CD1c-positive myeloid dendritic cell (primary cell): ENCODE data around the gene GLMN.
"Not testable (repeated sequence)": the region's sequence is repeated elsewhere in the genome, so short reads cannot be mapped to it uniquely, and the experiment has no call there.

ENCODE experiments used
- DNase-seq: peaks from one replicate; pipeline ENCODE4 v3.0.0-alpha.2; 2016; ENCODE audit errors: extremely low spot score

GLMN gene

DNA sequence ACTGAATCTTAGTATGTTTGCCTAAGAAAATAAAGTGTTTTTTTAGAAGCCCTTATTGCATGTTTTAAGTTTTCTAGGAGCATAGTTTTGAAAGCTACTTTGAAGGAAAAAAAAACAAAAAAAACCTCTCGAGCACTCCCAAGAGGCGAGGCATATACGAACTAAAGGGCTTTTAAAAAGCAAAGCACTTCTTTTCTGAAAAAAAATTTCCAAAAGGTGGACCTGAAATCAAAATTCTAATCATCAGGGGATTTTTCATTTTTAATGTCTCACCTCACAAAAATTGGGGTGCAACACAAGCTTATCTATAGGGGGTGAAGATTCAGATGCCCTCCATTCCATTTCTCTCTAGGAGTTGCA is 594 bp downstream of the GLMN start:
- no peak for DNase-seq

GRCh38 chr1:92291372-92291999 is 7.3 kb downstream of the GLMN start:
- peak; percentile 45 for DNase-seq

- DNase-seq, result not testable (repeated sequence)
These were observed 17.4 kb downstream of the GLMN start for GRCh38 chr1:92281411-92281810.

GRCh38 chr1:92279781-92280180 is 19.0 kb downstream of the GLMN start:
- not testable (repeated sequence) for DNase-seq

- no peak for DNase-seq
These were observed 21.6 kb downstream of the GLMN start for GRCh38 chr1:92277105-92277723.

GRCh38 chr1:92276082-92276481 is 22.7 kb downstream of the GLMN start:
- no peak for DNase-seq

DNA sequence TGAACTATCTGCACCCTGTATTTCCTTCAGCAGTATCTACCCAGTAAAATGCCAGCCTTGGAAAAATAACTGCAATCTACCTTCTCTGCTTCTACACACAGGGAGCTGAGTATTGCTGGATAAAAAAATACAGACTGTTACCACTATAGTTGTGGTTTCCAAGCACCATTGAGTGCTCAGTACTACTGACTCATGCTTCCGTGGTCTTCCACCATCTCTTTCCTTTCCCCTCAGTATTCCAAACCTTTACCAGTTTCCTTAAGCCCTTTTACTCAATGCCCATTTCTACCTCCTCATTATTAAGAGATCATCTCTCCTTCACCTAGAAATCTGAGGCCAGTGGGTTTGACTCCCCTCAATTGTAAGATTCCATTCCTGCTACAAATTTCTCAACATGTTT is 23.8 kb downstream of the GLMN start:
- no peak for DNase-seq

DNA sequence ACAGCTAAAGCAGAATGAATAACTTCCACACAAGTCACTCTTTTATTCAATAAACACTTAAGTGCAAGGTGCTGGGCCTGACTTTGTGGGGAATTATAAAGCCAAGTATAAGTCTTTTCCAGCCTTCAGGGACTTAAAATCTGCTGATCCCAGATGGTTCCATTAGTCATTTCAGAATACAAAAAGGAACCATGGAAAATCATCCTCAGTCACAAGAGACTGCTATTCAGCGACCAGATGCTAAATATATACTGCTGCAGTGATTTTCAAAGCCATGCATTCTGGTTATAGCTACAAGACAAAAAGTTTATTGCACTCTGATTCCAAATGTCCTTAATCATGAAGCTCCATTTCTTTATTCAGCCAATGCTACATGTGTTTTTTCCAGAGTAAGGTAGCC is 25.7 kb downstream of the GLMN start:
- no peak for DNase-seq

GRCh38 chr1:92262516-92262915 is 36.3 kb downstream of the GLMN start:
- DNase-seq, result no peak

GRCh38 chr1:92259350-92259749 is 39.4 kb downstream of the GLMN start:
- DNase-seq, result no peak

- DNase-seq, result not testable (repeated sequence)
These were observed 44.1 kb downstream of the GLMN start for GRCh38 chr1:92254714-92255113.

- DNase-seq, result no peak
These were observed 54.4 kb downstream of the GLMN start for GRCh38 chr1:92244376-92244775.

DNA sequence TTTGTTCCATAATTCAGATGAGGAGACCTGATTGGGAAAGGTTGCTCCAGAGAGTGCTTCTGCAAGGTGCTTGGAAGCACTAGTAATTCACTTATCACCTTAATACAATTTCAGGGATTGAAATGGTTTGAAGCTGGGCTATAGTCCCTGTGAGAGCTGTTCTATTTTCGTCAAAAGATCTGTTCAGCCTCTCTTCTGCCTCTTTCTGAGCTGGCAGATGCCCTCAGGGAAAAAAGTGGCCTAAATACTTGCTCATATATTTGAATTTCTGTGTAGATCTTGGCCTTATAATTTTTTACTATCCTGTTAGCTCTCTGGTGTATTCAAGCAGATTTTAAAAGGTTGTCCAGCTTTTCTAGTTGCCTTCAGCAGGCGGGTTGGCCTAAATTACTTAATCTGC is 58.8 kb downstream of the GLMN start:
- no peak for DNase-seq

DNA sequence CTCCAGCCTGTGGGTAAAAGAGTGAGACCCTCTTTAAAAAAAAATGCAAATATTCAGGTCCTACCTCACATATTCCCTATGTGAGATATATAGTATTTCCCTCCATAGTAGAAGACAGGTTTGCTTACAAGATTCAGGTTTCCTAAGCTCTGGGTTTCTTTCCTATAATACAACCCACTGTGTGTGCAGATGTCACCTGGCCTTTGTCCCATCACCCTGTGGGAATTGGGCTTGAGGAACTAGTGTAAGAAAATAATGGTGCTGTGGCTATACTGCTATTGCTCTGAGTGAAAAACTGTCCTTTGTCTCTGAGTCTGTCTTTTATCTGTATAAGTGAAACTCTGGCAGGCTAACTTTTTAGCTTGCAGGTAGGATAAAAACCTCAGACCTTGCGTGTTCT is 68.1 kb downstream of the GLMN start:
- no peak for DNase-seq

GRCh38 chr1:92228401-92228800 is 70.4 kb downstream of the GLMN start:
- no peak for DNase-seq

DNA sequence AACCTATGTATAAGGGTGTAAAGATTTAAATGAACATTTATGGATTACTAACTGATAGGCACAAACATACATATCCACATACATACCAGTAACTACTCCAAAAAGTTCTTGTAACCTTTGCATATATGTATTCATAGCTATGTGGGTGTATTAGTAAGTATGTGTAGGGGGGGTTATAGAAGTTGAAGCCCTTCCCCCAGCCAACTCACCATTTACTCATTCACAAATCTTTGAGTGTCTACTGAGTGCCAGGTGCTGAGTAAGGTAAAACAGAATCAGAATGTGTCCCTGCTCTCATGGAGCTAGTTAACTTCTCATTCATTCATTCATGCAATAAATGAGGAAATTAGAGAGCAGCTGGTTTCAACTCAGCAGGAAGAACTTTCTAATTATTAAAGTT is 79.8 kb downstream of the GLMN start:
- no peak for DNase-seq

- no peak for DNase-seq
These were observed 80.2 kb downstream of the GLMN start for GRCh38 chr1:92218559-92218958.

- no peak for DNase-seq
These were observed 81.1 kb downstream of the GLMN start, which contains the start of gene C1orf146 for GRCh38 chr1:92217721-92218120. TSS of gene C1orf146 (plus strand) at chr1:92217915. CDS start at chr1:92231421, 13,506 bp downstream.

DNA sequence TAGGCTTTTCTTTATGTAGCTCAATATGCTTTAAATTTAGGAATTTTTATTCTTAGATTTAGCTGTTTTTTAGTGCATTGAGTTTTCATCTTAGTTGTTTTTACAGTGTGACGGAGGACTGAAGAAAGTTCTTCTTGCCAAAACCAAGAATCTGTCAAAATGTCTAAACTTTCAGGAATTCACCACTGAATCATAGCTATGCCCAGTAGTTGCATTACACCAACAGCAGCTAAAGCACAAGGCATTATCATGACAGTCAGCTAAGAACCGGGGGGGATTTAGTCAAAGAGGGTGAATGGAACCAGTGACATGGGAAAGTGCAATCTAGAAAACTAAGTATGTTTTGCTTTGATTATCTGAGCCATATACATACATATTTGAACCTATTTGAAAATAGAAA is 87.6 kb downstream of the GLMN start:
- DNase-seq, result no peak

GRCh38 chr1:92210701-92211100 is 88.1 kb downstream of the GLMN start:
- no peak for DNase-seq

GRCh38 chr1:92203105-92203504 is 95.7 kb downstream of the GLMN start:
- no peak for DNase-seq

DNA sequence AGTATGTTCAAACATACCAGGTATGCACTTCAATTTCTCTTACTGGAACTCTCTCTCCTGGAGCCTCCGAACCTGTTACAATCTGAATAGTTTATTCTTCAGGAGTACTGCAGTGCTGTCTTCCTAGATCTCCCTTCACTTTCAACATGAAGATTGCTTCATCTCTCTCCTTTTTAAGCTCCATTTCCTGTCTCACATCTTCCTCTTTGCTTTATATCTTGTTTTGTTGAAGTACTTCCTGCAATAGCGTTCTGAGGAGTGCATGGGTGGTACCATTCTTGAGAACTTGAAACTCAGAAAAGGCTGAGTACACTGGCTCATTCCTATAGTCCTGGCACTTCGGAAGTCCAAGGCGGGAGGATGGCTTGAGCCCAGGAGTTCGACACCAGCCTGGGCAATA is 96.8 kb downstream of the GLMN start:
- peak; percentile 3 for DNase-seq
